ENCODE results near the gene BRWD1.
"Not testable (repeated sequence)": the region's sequence is repeated elsewhere in the genome, so short reads cannot be mapped to it uniquely, and the experiment has no call there.

Gene BRWD1

DNA sequence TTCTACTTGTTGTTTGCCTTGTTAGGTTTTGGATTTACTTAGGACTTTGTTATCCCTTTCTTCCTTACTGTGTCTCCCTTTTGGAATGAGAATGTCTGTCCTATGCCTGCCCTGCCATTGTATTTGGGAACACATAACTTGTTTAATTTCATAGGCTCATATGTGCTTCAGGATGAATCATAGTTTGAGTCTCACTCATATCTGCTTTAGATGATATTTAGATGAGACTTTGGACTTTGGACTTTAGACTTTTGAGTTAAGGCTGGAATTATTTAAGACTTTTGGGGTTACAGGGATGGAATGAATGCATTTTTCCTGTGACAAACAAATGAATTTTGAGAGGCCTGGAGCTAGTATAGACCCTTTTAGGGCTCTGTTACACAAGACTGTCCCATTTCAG, 163.6 kb downstream of the BRWD1 start:
- H3K27ac ChIP-seq, result no peak overlapping the region
- TF ChIP-seq ZFX (IDR thresholded peaks at IDR 0.05; ENCODE audit: borderline replicate concordance), result no peak
- TF ChIP-seq, protein P1, sequence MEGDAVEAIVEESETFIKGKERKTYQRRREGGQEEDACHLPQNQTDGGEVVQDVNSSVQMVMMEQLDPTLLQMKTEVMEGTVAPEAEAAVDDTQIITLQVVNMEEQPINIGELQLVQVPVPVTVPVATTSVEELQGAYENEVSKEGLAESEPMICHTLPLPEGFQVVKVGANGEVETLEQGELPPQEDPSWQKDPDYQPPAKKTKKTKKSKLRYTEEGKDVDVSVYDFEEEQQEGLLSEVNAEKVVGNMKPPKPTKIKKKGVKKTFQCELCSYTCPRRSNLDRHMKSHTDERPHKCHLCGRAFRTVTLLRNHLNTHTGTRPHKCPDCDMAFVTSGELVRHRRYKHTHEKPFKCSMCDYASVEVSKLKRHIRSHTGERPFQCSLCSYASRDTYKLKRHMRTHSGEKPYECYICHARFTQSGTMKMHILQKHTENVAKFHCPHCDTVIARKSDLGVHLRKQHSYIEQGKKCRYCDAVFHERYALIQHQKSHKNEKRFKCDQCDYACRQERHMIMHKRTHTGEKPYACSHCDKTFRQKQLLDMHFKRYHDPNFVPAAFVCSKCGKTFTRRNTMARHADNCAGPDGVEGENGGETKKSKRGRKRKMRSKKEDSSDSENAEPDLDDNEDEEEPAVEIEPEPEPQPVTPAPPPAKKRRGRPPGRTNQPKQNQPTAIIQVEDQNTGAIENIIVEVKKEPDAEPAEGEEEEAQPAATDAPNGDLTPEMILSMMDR (IDR thresholded peaks at IDR 0.05), result no peak

DNA sequence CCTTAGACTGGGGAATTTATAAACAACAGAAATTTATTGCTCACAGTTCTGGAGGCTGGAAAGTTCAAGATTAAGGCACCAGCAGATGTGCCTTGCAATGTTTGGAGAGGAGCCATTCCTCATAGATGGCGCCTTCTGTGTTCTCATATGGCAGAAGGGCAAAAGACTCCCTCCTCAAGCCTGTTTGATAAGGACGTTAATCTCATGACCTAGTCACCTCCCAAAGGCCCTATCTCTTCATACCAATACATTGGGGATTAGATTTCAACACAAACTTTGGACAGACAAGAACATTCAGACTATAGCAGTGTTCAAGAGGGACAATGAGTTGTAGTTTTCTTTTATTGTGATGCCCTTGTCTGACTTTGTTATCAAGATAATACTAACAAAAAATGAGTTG, 164.5 kb downstream of the BRWD1 start:
- H3K27ac ChIP-seq, result no peak overlapping the region
- no peak for TF ChIP-seq ZFX (IDR thresholded peaks at IDR 0.05; ENCODE audit: borderline replicate concordance)
- TF ChIP-seq, protein P1 (IDR thresholded peaks at IDR 0.05), result no peak

DNA sequence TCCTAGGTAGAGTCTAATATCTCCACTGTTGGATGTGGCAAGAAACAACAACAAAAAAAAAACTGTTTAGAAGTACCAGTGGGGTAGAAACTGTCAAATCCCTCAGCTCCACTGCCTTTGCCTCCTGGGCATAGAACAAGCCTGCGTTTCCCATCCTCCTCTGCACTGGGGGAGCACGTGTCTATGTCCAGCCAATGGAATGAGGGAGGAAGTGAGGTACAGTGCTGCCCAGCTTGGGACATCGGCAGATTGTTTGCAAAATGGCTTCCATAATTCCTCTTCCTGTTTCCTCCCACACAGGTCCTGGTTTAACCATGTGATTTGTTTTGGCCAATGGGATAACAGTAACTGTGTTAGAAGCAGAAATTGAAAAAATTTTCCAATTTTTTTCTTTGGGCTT, 169.2 kb downstream of the BRWD1 start:
- no peak overlapping the region for H3K27ac ChIP-seq
- TF ChIP-seq, protein P1 (IDR thresholded peaks at IDR 0.05), result no peak
- TF ChIP-seq ZFX (IDR thresholded peaks at IDR 0.05; ENCODE audit: borderline replicate concordance), result no peak

DNA sequence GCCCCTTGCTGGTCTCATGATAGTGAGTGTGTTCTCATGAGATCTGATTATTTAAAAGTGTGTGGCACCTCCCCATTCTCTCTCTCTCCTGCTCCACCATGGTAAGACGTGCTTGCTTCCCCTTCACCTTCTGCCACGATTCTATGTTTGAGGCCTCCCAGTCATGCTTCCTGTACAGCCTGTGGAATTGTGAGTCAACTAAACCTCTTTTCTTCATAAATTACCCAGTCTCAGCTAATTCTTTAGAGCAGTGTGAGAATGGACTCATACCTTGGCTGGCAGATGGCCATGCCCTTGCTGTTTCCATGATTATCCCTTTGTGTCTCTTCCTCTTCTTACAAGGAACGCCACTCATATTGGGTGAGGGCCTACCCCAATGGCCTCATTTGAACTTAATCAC, 170.5 kb downstream of the BRWD1 start:
- no peak overlapping the region for H3K27ac ChIP-seq

DNA sequence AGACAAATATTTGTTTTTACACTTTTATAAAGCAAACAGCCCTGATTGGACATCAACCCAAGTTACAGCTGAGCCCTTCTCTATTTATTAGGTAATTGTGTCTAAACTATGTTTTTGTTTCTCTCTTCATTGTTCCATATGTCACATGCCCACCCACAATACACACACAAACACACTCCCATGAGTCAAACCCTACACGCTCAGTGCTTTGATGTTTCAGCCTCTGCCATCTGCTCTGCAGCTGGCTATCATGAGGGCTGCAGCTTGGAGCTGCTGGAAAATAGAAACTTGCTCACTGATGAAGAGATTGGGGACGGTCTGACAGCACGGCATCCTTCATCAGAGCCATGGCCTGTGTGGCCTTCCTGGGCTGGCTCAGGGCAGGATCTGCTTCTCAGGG, 171.9 kb downstream of the BRWD1 start:
- H3K27ac ChIP-seq, result no peak overlapping the region
- TF ChIP-seq, protein P1 (IDR thresholded peaks at IDR 0.05), result no peak

More for the DNA sequence above, 170.5 kb downstream of the BRWD1 start:
- TF ChIP-seq, protein P1 (IDR thresholded peaks at IDR 0.05), result no peak
- no peak for TF ChIP-seq ZFX (IDR thresholded peaks at IDR 0.05; ENCODE audit: borderline replicate concordance)

DNA sequence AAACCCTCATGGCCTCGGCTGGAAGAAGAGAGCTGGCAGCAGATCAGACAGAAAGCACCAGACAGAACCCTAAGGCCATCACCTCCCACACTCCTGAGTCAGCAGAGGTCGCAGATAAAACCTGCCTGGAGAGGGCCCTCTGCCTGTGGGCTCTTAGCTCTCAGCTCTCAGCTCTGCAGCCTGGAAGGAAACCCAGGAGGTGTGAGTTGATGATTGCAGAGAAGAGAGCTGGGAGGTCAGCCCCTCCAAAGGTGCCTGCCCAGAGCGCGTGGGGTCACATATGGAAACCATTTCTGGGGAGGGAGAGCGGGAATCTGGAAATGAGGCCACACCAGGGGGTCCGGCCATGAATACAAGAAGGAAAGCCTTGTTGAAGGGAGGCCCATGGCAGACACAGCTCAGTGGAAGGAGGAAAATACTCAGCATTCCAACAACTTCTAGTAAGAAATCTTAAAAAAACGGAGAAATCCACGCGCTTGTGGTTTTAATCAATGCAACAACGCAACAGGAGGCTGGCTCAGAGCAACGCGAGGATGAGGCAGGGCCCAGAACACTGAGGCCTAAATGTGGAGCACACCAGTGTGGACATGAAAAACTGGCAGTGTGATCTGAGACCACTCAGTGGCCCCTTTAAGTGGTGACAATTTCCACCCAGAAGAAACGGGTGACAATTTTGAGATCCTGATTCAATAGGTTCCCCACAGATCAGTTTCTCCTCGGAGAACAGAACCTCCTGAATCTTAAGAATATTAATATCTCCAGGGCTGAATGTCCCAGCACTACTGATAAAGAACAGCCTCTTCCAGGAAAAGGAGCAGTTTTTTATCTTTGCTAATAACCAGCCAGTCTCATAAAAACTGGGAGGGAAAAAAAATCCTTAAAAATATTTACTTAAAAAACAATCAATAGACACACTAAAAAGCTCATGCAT, 175.9 kb downstream of the BRWD1 start:
- TF ChIP-seq, protein P1 (IDR thresholded peaks at IDR 0.05), result no peak
- no peak for TF ChIP-seq ZFX (IDR thresholded peaks at IDR 0.05; ENCODE audit: borderline replicate concordance)
- no peak overlapping the region for H3K27ac ChIP-seq

DNA sequence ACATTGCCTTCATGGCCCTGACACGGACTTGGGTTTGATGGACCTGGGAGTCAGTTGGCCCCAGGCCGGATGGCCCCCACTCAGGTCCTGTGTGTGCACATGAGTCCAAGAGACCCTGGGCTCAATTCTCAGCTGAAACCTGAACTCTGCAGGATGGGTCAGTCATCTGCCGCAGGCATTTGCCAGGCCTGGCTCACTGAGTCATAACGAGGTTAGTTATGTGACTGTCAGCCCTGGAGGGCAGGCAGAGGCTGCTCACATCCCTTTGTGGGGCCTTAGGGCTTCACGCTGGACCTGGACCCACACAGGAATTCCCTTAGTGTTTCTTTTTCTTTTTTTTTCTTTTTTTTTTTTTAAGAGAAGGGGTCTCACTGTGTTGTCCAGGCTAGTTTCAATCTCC, 176.7 kb downstream of the BRWD1 start:
- H3K27ac ChIP-seq, result no peak overlapping the region
- TF ChIP-seq ZFX (IDR thresholded peaks at IDR 0.05; ENCODE audit: borderline replicate concordance), result no peak
- TF ChIP-seq, protein P1 (IDR thresholded peaks at IDR 0.05), result no peak

DNA sequence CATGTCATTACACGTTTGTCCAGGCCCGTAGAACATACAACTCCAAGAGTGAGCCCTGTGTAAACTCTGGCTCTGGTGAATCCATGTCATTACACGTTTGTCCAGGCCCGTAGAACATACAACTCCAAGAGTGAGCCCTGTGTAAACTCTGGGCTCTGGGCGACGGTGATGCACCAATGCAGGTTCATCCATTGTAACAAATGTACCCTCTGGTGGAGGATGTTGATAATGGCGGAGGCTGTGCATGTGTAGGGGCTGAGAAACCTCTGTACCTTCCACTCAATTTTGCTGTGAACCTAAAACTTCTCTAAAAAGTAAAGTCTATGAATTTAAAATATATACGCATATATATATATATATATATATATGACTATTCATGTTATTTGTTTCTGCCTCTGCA, 177.3 kb downstream of the BRWD1 start:
- not testable (repeated sequence) for H3K27ac ChIP-seq
